HepG2 (cell line): Measurements from ENCODE around the gene TAS1R1. TPM values are rescaled to one million over a fixed set of nuclear protein-coding genes. Genes with fewer than 3 reads are reported as not detected.

Experiments used
- AGO1 ChIP-seq: fragments of 200-400 bp; formaldehyde crosslinking; IDR thresholded peaks from 2 replicates; pipeline ENCODE4 v1.6.1; 2017; ENCODE audit warnings: mild to moderate bottlenecking, low read depth, low read length, moderate library complexity; ENCODE audit not compliant: poor library complexity, severe bottlenecking
- ARID2 ChIP-seq: sonication (generic); formaldehyde crosslinking; IDR thresholded peaks from 2 replicates; pipeline ENCODE4 v1.8.1; 2022; ENCODE audit warnings: mild to moderate bottlenecking, missing genetic modification reagents, borderline replicate concordance
- CTCF ChIP-seq: sonication (generic); formaldehyde crosslinking; IDR thresholded peaks from 2 replicates; pipeline ENCODE4 v1.5.0; 2020; ENCODE audit warnings: mild to moderate bottlenecking, missing genetic modification reagents, moderate library complexity
- GPN1 ChIP-seq: sonication (generic); formaldehyde crosslinking; IDR thresholded peaks from 2 replicates; pipeline ENCODE4 v1.5.1; 2020; ENCODE audit warnings: missing genetic modification reagents, borderline replicate concordance
- KAT2B ChIP-seq: fragments of 150-350 bp; IDR thresholded peaks from 2 replicates; pipeline ENCODE4 v1.6.1; 2014; ENCODE audit warnings: low read depth, low read length, borderline replicate concordance
- MTF2 ChIP-seq: sonication (generic); formaldehyde crosslinking; IDR thresholded peaks from 2 replicates; pipeline ENCODE4 v1.5.0; 2020; ENCODE audit warnings: missing genetic modification reagents, borderline replicate concordance
- POLR2AphosphoS2 ChIP-seq: IDR thresholded peaks from 2 replicates; pipeline ENCODE4 v1.6.1; 2011; ENCODE audit warnings: low read depth, low read length, improper control_type of control experiment
- REPIN1 ChIP-seq: sonication (generic); formaldehyde crosslinking; IDR thresholded peaks from 2 replicates; pipeline ENCODE4 v1.8.0; 2022; ENCODE audit warnings: missing genetic modification reagents, low read depth, mild to moderate bottlenecking, borderline replicate concordance
- RORA ChIP-seq: sonication (generic); formaldehyde crosslinking; IDR thresholded peaks from 2 replicates; pipeline ENCODE4 v1.5.0; 2020; ENCODE audit warnings: mild to moderate bottlenecking, missing genetic modification reagents, moderate library complexity
- TEAD2 ChIP-seq: sonication (generic); formaldehyde crosslinking; IDR thresholded peaks from 2 replicates; pipeline ENCODE4 v1.9.0; 2021; ENCODE audit warnings: missing genetic modification reagents
- YY1 ChIP-seq: IDR thresholded peaks from 2 replicates; pipeline ENCODE4 v1.6.1; 2011; ENCODE audit warnings: low read length, low read depth, moderate library complexity, mild to moderate bottlenecking; ENCODE audit not compliant: insufficient read depth, insufficient replicate concordance
- ZKSCAN1 ChIP-seq: fragments of 150-350 bp; IDR thresholded peaks from 2 replicates; pipeline ENCODE4 v1.6.1; 2014; ENCODE audit warnings: low read length
- ZMYM2 ChIP-seq: sonication (generic); formaldehyde crosslinking; IDR thresholded peaks from 2 replicates; pipeline ENCODE4 v1.8.0; 2022; ENCODE audit warnings: mild to moderate bottlenecking, missing genetic modification reagents
- ZNF180 ChIP-seq: sonication (generic); formaldehyde crosslinking; IDR thresholded peaks from 2 replicates; pipeline ENCODE4 v1.4.0; 2020; ENCODE audit warnings: low read depth, missing genetic modification reagents, borderline replicate concordance
- ZNF335 ChIP-seq: sonication (generic); formaldehyde crosslinking; IDR thresholded peaks from 2 replicates; pipeline ENCODE4 v1.4.0; 2020; ENCODE audit warnings: missing genetic modification reagents
- ZNF510 ChIP-seq: sonication (generic); formaldehyde crosslinking; IDR thresholded peaks from 2 replicates; pipeline ENCODE4 v1.4.0; 2020; ENCODE audit warnings: low read depth, mild to moderate bottlenecking, missing genetic modification reagents
- ZSCAN20 ChIP-seq: sonication (generic); formaldehyde crosslinking; IDR thresholded peaks from 2 replicates; pipeline ENCODE4 v1.4.0; 2020; ENCODE audit warnings: missing genetic modification reagents, mild to moderate bottlenecking, borderline replicate concordance
- polyA plus RNA-seq, 8 experiments: library from polyadenylated mRNA; depleted of rRNA in 3 of 8; stranded (reverse) in 7 of 8; unstranded in 1 of 8; fragments of >200 nt; fragmentation: Illumina TruSeq in 4 of 8; extraction: Trizol in 4 of 8; gene quantifications; 2 replicates each; pipeline versions ENCODE4 v1.2.1 to v1.2.3, GENCODE V29; 2011 to 2016; ENCODE audit warnings: low read depth in 4 of 8, missing spikeins in 1 of 8, mixed read lengths in 1 of 8; ENCODE audit not compliant: insufficient read depth in 1 of 8
- total RNA-seq, 5 experiments: library from RNA; depleted of rRNA; stranded (reverse); fragments of >200 nt; fragmentation: Illumina TruSeq; extraction: Trizol; gene quantifications; 2 replicates each; pipeline ENCODE4 v1.2.3, GENCODE V29; 2016; ENCODE audit warnings: low read depth in 1 of 5
- TF ChIP-seq, protein P1 (sequence below): sonication (generic); formaldehyde crosslinking; IDR thresholded peaks from 2 replicates; pipeline ENCODE4 v1.4.0; 2020; ENCODE audit warnings: missing genetic modification reagents, borderline replicate concordance
- TF ChIP-seq, protein P2 (sequence below): sonication (generic); formaldehyde crosslinking; IDR thresholded peaks from 2 replicates; pipeline ENCODE4 v1.4.0; 2020; ENCODE audit warnings: missing genetic modification reagents
- TF ChIP-seq, protein P3 (sequence below): sonication (generic); formaldehyde crosslinking; IDR thresholded peaks from 2 replicates; pipeline ENCODE4 v1.4.0; 2020; ENCODE audit warnings: missing genetic modification reagents, mild to moderate bottlenecking, borderline replicate concordance

TAS1R1 gene
- total and polyA plus RNA-seq, 2 of the 13 experiments (the other 11 are each of a cell fraction or from before 2014, with no cell fraction given), result 1.4 to 1.6 TPM

DNA sequence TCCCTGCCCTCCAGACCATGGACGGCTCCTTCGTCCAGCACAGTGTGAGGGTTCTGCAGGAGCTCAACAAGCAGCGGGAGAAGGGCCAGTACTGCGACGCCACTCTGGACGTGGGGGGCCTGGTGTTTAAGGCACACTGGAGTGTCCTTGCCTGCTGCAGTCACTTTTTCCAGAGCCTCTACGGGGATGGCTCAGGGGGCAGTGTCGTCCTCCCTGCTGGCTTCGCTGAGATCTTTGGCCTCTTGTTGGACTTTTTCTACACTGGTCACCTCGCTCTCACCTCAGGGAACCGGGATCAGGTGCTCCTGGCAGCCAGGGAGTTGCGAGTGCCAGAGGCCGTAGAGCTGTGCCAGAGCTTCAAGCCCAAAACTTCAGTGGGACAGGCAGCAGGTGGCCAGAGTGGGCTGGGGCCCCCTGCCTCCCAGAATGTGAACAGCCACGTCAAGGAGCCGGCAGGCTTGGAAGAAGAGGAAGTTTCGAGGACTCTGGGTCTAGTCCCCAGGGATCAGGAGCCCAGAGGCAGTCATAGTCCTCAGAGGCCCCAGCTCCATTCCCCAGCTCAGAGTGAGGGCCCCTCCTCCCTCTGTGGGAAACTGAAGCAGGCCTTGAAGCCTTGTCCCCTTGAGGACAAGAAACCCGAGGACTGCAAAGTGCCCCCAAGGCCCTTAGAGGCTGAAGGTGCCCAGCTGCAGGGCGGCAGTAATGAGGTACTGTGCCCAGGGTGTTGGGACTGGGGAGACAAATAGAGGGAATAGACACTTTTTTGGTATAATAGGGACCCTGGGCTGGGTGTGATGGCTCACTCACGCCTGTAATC, 25.7 kb downstream of the TAS1R1 start (continued):
- TF ChIP-seq ZNF335 (CRISPR knock-in tag), result no peak
- no peak for TF ChIP-seq AGO1
- no peak for TF ChIP-seq REPIN1 (CRISPR knock-in tag)
- no peak for TF ChIP-seq ZKSCAN1
- TF ChIP-seq CTCF (CRISPR knock-in tag), result peak; percentile 30; the same call in 1 of the 2 replicates
- no peak for TF ChIP-seq KAT2B
- TF ChIP-seq ZSCAN20 (CRISPR knock-in tag), result no peak
- TF ChIP-seq MTF2, result no peak
- TF ChIP-seq ZMYM2 (CRISPR knock-in tag), result 0 out of 2 replicates have a peak, but pooled peaks have one; percentile 20
- TF ChIP-seq ZNF180 (CRISPR knock-in tag), result no peak
- peak; percentile 1 for TF ChIP-seq YY1
- TF ChIP-seq, protein P1, sequence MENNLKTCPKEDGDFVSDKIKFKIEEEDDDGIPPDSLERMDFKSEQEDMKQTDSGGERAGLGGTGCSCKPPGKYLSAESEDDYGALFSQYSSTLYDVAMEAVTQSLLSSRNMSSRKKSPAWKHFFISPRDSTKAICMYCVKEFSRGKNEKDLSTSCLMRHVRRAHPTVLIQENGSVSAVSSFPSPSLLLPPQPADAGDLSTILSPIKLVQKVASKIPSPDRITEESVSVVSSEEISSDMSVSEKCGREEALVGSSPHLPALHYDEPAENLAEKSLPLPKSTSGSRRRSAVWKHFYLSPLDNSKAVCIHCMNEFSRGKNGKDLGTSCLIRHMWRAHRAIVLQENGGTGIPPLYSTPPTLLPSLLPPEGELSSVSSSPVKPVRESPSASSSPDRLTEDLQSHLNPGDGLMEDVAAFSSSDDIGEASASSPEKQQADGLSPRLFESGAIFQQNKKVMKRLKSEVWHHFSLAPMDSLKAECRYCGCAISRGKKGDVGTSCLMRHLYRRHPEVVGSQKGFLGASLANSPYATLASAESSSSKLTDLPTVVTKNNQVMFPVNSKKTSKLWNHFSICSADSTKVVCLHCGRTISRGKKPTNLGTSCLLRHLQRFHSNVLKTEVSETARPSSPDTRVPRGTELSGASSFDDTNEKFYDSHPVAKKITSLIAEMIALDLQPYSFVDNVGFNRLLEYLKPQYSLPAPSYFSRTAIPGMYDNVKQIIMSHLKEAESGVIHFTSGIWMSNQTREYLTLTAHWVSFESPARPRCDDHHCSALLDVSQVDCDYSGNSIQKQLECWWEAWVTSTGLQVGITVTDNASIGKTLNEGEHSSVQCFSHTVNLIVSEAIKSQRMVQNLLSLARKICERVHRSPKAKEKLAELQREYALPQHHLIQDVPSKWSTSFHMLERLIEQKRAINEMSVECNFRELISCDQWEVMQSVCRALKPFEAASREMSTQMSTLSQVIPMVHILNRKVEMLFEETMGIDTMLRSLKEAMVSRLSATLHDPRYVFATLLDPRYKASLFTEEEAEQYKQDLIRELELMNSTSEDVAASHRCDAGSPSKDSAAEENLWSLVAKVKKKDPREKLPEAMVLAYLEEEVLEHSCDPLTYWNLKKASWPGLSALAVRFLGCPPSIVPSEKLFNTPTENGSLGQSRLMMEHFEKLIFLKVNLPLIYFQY (CRISPR knock-in tag), result no peak
- TF ChIP-seq POLR2AphosphoS2, result no peak
- TF ChIP-seq ZNF510 (CRISPR knock-in tag), result no peak
- no peak for TF ChIP-seq ARID2 (CRISPR knock-in tag)
- no peak for TF ChIP-seq GPN1
- TF ChIP-seq, protein P2, sequence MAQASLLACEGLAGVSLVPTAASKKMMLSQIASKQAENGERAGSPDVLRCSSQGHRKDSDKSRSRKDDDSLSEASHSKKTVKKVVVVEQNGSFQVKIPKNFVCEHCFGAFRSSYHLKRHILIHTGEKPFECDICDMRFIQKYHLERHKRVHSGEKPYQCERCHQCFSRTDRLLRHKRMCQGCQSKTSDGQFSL (CRISPR knock-in tag), result no peak
- TF ChIP-seq, protein P3, sequence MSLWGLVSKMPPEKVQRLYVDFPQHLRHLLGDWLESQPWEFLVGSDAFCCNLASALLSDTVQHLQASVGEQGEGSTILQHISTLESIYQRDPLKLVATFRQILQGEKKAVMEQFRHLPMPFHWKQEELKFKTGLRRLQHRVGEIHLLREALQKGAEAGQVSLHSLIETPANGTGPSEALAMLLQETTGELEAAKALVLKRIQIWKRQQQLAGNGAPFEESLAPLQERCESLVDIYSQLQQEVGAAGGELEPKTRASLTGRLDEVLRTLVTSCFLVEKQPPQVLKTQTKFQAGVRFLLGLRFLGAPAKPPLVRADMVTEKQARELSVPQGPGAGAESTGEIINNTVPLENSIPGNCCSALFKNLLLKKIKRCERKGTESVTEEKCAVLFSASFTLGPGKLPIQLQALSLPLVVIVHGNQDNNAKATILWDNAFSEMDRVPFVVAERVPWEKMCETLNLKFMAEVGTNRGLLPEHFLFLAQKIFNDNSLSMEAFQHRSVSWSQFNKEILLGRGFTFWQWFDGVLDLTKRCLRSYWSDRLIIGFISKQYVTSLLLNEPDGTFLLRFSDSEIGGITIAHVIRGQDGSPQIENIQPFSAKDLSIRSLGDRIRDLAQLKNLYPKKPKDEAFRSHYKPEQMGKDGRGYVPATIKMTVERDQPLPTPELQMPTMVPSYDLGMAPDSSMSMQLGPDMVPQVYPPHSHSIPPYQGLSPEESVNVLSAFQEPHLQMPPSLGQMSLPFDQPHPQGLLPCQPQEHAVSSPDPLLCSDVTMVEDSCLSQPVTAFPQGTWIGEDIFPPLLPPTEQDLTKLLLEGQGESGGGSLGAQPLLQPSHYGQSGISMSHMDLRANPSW (CRISPR knock-in tag), result no peak
- TF ChIP-seq TEAD2 (CRISPR knock-in tag), result no peak
- TF ChIP-seq RORA (CRISPR knock-in tag), result no peak
